Mesothelial cell of epicardium (in vitro differentiated cells): ENCODE results near the gene WDFY1. TPM values are rescaled to one million over a fixed set of nuclear protein-coding genes. Genes with fewer than 3 reads are reported as not detected.
"Not testable (repeated sequence)": the region's sequence is repeated elsewhere in the genome, so short reads cannot be mapped to it uniquely, and the experiment has no call there.

Source experiments
- DNase-seq, 2 experiments: peaks; one replicate each; pipeline ENCODE4 v3.0.0; 2021; ENCODE audit warnings: low spot score in 2 of 2; ENCODE audit not compliant: unreplicated experiment in 2 of 2
- H3K27ac Mint-ChIP-seq: 2 replicates; pipeline ENCODE4 v1.8.0; 2021; ENCODE audit warnings: mixed read lengths
- H3K27me3 Mint-ChIP-seq: 2 replicates; pipeline ENCODE4 v1.8.0; 2021; ENCODE audit warnings: low read depth, mixed read lengths
- H3K36me3 Mint-ChIP-seq: 2 replicates; pipeline ENCODE4 v1.8.0; 2021; ENCODE audit warnings: mixed read lengths
- H3K4me1 Mint-ChIP-seq: 2 replicates; pipeline ENCODE4 v1.8.0; 2021; ENCODE audit warnings: mixed read lengths
- H3K4me3 Mint-ChIP-seq: 2 replicates; pipeline ENCODE4 v1.8.0; 2021; ENCODE audit warnings: mild to moderate bottlenecking, moderate library complexity, mixed read lengths
- H3K9me3 Mint-ChIP-seq: 2 replicates; pipeline ENCODE4 v1.8.0; 2021; ENCODE audit warnings: mixed read lengths
- CTCF ChIP-seq: fragments of 200-600 bp; sonication (generic); IDR thresholded peaks from one replicate; pipeline ENCODE4 v1.5.0; 2021; ENCODE audit warnings: antibody characterized with exemption; ENCODE audit not compliant: unreplicated experiment
- total RNA-seq: library from RNA; stranded (reverse); gene quantifications from 3 replicates; pipeline ENCODE4 v1.2.1, GENCODE V29; 2021

The WDFY1 gene
- total RNA-seq, 1 donor from 2014 or later: 45.1 TPM

DNA sequence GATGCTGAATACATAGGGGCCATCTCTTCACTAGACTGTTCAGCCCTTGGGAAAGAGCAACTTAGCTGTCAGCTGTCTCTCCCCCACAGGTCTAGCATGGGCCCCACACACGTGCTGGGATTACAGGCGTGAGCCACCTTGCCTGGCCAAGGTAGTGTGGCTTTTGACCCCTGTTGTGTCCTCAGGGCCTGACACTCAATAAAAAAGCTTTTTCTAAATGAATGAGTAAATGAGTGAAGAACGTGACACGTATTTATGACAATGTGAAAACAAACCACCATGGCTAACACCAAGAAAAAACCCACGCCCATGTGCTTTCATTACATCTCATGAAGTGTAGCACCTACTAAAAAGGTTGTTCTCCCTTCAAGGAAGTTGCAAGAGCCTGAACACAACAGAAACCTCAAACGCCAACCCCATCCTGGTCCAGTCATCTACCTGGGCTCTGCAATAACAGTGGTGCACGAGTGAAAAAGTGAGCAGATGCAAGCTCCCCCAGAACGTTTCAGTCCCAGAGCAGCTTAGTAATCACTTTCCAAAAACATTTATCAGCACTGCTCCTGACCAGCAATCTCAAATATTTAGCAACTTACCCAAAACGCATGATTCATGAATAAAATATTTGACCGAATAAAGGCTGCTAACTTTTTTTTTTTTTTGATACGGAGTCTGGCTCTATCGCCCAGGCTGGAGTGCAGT is 3.4 kb downstream of the WDFY1 start:
- no peak overlapping the region for H3K4me3 Mint-ChIP-seq
- H3K36me3 Mint-ChIP-seq: peaks cover 10% of the 10 kb centered on the region
- TF ChIP-seq CTCF: no peak
- peaks cover 24% of the 10 kb centered on the region for H3K4me1 Mint-ChIP-seq
- H3K9me3 Mint-ChIP-seq: no peaks in the 10 kb centered on the region
- H3K27me3 Mint-ChIP-seq: no peaks in the 10 kb centered on the region
- peak overlapping the region; percentile 19 for H3K27ac Mint-ChIP-seq
- DNase-seq: no peak

- not testable (repeated sequence) for DNase-seq, H3K9me3 Mint-ChIP-seq, H3K27me3 Mint-ChIP-seq, H3K4me3 Mint-ChIP-seq, H3K27ac Mint-ChIP-seq
- H3K36me3 Mint-ChIP-seq: peaks cover 10% of the 10 kb centered on the region
- H3K4me1 Mint-ChIP-seq: peaks cover 36% of the 10 kb centered on the region
Measured at GRCh38 chr2:223939438-223939837, 5.7 kb downstream of the WDFY1 start.

DNA sequence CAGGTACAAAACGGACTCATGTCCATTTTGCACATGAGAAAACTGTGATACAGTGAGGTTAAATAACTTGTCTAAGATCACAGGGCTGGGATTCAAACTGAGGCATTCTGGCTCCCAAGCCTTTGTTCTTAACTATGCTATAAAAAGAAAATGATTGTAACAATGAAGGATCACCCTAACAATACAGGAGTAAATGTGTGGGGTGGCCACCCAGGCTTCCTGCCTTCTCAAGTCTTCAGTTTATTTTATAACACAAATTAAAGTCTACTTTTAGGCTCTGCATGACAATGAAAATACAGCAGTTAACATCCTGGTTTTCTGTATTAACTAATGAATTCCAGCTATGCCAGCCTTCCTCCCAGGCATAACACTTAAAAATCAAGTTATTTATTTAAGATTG is 7.6 kb downstream of the WDFY1 start:
- H3K4me3 Mint-ChIP-seq: no peak overlapping the region
- peaks cover 9% of the 10 kb centered on the region for H3K36me3 Mint-ChIP-seq
- no peak overlapping the region for H3K27ac Mint-ChIP-seq
- H3K4me1 Mint-ChIP-seq: peaks cover 33% of the 10 kb centered on the region
- no peaks in the 10 kb centered on the region for H3K9me3 Mint-ChIP-seq
- no peak for DNase-seq
- H3K27me3 Mint-ChIP-seq: no peaks in the 10 kb centered on the region
- no peak for TF ChIP-seq CTCF

DNA sequence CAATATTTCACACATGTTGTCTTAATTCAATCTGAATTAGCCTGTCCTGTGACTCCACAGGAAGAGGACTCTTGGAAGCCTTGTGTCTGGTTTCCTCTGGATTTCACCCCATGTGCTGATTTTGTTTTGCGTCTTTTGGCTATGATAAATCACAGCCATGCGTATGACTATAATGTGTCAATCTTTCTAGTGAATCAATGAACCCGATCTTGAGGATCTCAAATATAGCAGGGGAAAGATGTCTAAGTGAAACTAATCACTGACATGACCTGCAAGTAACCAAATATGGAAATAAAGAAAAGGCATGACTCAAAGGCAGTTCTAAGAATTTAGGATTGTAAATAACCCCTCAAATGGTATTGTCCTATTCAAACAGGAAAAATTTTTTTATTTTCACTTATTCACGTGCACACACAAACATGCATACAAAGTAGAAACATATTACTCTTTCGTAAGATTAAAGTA is 8.2 kb downstream of the WDFY1 start:
- H3K4me1 Mint-ChIP-seq: peaks cover 36% of the 10 kb centered on the region
- H3K36me3 Mint-ChIP-seq: peaks cover 9% of the 10 kb centered on the region
- no peak for DNase-seq
- TF ChIP-seq CTCF: no peak
- H3K27me3 Mint-ChIP-seq: no peaks in the 10 kb centered on the region
- H3K9me3 Mint-ChIP-seq: no peaks in the 10 kb centered on the region
- H3K4me3 Mint-ChIP-seq: no peak overlapping the region
- H3K27ac Mint-ChIP-seq: no peak overlapping the region

DNA sequence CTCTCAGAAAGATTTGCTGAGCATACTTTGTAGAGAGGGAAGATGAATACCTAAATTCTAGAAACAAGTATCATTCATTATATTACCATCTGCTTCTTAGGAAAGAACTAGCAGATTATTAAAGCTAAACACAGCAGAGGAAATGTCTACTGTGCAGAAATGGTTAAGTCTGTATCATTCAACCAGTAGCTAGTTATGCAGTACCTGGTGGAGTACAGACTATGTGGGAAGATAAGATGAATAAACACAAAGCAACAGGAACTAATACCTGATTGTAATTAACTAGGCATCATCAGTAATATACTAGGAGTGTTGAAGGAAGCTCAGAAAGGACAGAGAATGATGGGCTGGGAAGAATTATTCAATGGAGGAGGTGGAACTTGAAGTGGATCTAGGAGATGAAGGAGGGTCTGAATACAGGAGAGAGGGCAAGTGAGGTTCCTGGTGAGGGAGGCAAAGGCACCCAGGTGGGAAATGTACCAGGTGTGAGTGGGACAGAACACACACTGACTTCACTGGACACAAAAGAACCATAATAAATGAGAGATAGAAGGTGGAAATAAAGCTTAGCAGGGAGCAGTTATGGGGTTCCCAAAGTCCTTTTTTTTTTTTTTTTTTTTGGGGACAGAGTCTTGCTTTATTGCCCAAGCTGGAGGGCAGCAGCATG is 9.5 kb downstream of the WDFY1 start:
- Mint-ChIP-seq H3K4me3 (no peak overlapping the region), H3K36me3 (peaks cover 6% of the 10 kb centered on the region), H3K27ac (no peak overlapping the region), H3K27me3 (no peaks in the 10 kb centered on the region), H3K9me3 (no peaks in the 10 kb centered on the region), H3K4me1 (peaks cover 37% of the 10 kb centered on the region)
- no peak for DNase-seq
- no peak for TF ChIP-seq CTCF

GRCh38 chr2:223934870-223935269 is 10.3 kb downstream of the WDFY1 start:
- H3K36me3 Mint-ChIP-seq: peaks cover 6% of the 10 kb centered on the region
- no peak for TF ChIP-seq CTCF
- no peaks in the 10 kb centered on the region for H3K27me3 Mint-ChIP-seq
- DNase-seq: no peak
- no peak overlapping the region for H3K4me3 Mint-ChIP-seq
- H3K27ac Mint-ChIP-seq: no peak overlapping the region
- peaks cover 44% of the 10 kb centered on the region for H3K4me1 Mint-ChIP-seq
- H3K9me3 Mint-ChIP-seq: no peaks in the 10 kb centered on the region
